HepG2 (cell line): ENCODE results near the gene B4GALT1. TPM values are rescaled to one million over a fixed set of nuclear protein-coding genes. Genes with fewer than 3 reads are reported as not detected.

Experiments
- ATAC-seq: fragments of 200-7000 bp; cut with Tn5 transposase; 3 replicates; pipeline ENCODE4 v1.9.1; 2020; ENCODE audit warnings: mild to moderate bottlenecking, moderate library complexity
- BruUV-seq: library from RNA; stranded (reverse); fragments of 400-500 nt; replicated peaks from 2 replicates; lab custom pipeline; 2021; lab: Mats Ljungman, UMichigan
- CTCF ChIA-PET: fragments of 300-600 bp; formaldehyde crosslinking; extraction: SDS; loops from one replicate; lab custom pipeline; 2021; ENCODE audit warnings: low total read pairs, inconsistent platforms, low intra/inter-chr PET ratio; lab: Yijun Ruan, JAX
- POLR2A ChIA-PET: fragments of 350-600 bp; sonication (Branson Sonifier 250); formaldehyde crosslinking; loops from one replicate; lab custom pipeline; 2020; ENCODE audit warnings: antibody characterized with exemption, inconsistent platforms; lab: Yijun Ruan, JAX
- DNase-seq: peaks from one replicate; pipeline ENCODE4 v3.0.0-alpha.2; 2015; ENCODE audit warnings: low spot score
- FAIRE-seq: peaks from 3 replicates; lab custom pipeline; 2011; peaks lifted over from hg19 to GRCh38; lab: Jason Lieb, UNC
- H2AFZ ChIP-seq: one replicate; pipeline ENCODE4 v1.6.1; 2011; ENCODE audit warnings: low read length, inconsistent platforms
- H3K27ac ChIP-seq: fragments of 300-600 bp; 3 replicates; pipeline ENCODE4 v1.8.0; 2011; ENCODE audit warnings: mixed run types, mild to moderate bottlenecking, mixed read lengths, low read length, inconsistent platforms; ENCODE audit not compliant: insufficient read depth; ENCODE audit errors: extremely low read length
- H3K27me3 ChIP-seq, 2 experiments: fragments of 200-600 bp in 1 of 2; 2 replicates in 1 of 2; 3 replicates in 1 of 2; pipeline versions ENCODE4 v1.6.0 to v1.8.0; 2011; ENCODE audit warnings: low read length in 2 of 2, mild to moderate bottlenecking in 2 of 2, moderate library complexity in 2 of 2, inconsistent platforms in 1 of 2; ENCODE audit not compliant: insufficient read depth in 2 of 2, control insufficient read depth in 1 of 2
- H3K36me3 ChIP-seq, 2 experiments: fragments of 200-600 bp in 1 of 2; replicated peaks in 1 of 2; 2 replicates in 1 of 2; 3 replicates in 1 of 2; pipeline versions ENCODE4 v1.5.1 to v1.8.0; 2011; ENCODE audit warnings: low read length in 2 of 2, inconsistent platforms in 1 of 2; ENCODE audit not compliant: insufficient read depth in 2 of 2, control insufficient read depth in 1 of 2
- H3K4me1 ChIP-seq: 2 replicates; pipeline ENCODE4 v1.5.1; 2012; ENCODE audit warnings: low read length, inconsistent platforms; ENCODE audit not compliant: insufficient read depth
- H3K4me2 ChIP-seq: 2 replicates; pipeline ENCODE4 v1.6.0; 2011; ENCODE audit warnings: low read depth, low read length, inconsistent platforms
- H3K4me3 ChIP-seq, 3 experiments: fragments of 200-600 bp in 1 of 3; sonication (generic), shearing (Covaris generic) in 1 of 3; replicated peaks in 1 of 3; 2 replicates each; pipeline ENCODE4 v1.5.1; 2011 to 2016; ENCODE audit warnings: low read length in 3 of 3, inconsistent platforms in 2 of 3, low read depth in 2 of 3, mild to moderate bottlenecking in 2 of 3, control low read depth in 1 of 3, mixed read lengths in 1 of 3; ENCODE audit not compliant: insufficient read depth in 1 of 3
- H3K79me2 ChIP-seq: one replicate; pipeline ENCODE4 v1.6.1; 2011; ENCODE audit warnings: low read length, inconsistent platforms; ENCODE audit not compliant: insufficient read depth
- H3K9ac ChIP-seq: 2 replicates; pipeline ENCODE4 v1.6.0; 2011; ENCODE audit warnings: mild to moderate bottlenecking, low read depth, low read length, inconsistent platforms; ENCODE audit not compliant: insufficient read depth
- H3K9me3 ChIP-seq: 2 replicates; pipeline ENCODE4 v1.5.1; 2012; ENCODE audit warnings: mild to moderate bottlenecking, low read length
- H4K20me1 ChIP-seq: 2 replicates; pipeline ENCODE4 v1.6.0; 2011; ENCODE audit warnings: inconsistent platforms, mild to moderate bottlenecking, low read length, moderate library complexity; ENCODE audit not compliant: insufficient read depth
- CBX2 ChIP-seq, 2 experiments: fragments of 200-600 bp in 1 of 2; sonication (generic); formaldehyde crosslinking in 1 of 2; IDR thresholded peaks; 2 replicates each; pipeline versions ENCODE4 v1.7.0 to v1.8.1; 2018 to 2022; ENCODE audit warnings: low read depth in 2 of 2, low read length in 1 of 2, mild to moderate bottlenecking in 1 of 2, missing genetic modification reagents in 1 of 2
- CSRNP1 ChIP-seq: sonication (generic); formaldehyde crosslinking; IDR thresholded peaks from 2 replicates; pipeline ENCODE4 v1.8.1; 2023; ENCODE audit warnings: mild to moderate bottlenecking, missing genetic modification reagents
- JDP2 ChIP-seq: sonication (generic); formaldehyde crosslinking; IDR thresholded peaks from 2 replicates; pipeline ENCODE4 v1.8.1; 2022; ENCODE audit warnings: missing genetic modification reagents, borderline replicate concordance
- SALL2 ChIP-seq: sonication (generic); formaldehyde crosslinking; IDR thresholded peaks from 2 replicates; pipeline ENCODE4 v1.8.1; 2023; ENCODE audit warnings: mild to moderate bottlenecking, missing genetic modification reagents, inconsistent platforms
- TFDP1 ChIP-seq: IDR thresholded peaks from 2 replicates; pipeline ENCODE4 v1.6.1; 2016; ENCODE audit warnings: missing compliant biosample characterization, missing genetic modification reagents, borderline replicate concordance
- THRA ChIP-seq: sonication (generic); formaldehyde crosslinking; IDR thresholded peaks from 2 replicates; pipeline ENCODE4 v1.4.0; 2020; ENCODE audit warnings: missing genetic modification reagents, borderline replicate concordance
- ZHX2 ChIP-seq, 2 experiments: sonication (generic) in 1 of 2; formaldehyde crosslinking in 1 of 2; IDR thresholded peaks; 2 replicates each; pipeline versions ENCODE4 v1.6.1 to v1.9.0; 2014 to 2022; ENCODE audit warnings: antibody characterized with exemption in 1 of 2, borderline replicate concordance in 1 of 2, inconsistent platforms in 1 of 2, low read depth in 1 of 2, missing genetic modification reagents in 1 of 2
- ZNF274 ChIP-seq: sonication (generic); formaldehyde crosslinking; IDR thresholded peaks from 2 replicates; pipeline ENCODE4 v1.5.1; 2020; ENCODE audit warnings: mild to moderate bottlenecking, missing genetic modification reagents
- ZNF33A ChIP-seq: sonication (generic); formaldehyde crosslinking; IDR thresholded peaks from 2 replicates; pipeline ENCODE4 v1.5.1; 2020; ENCODE audit warnings: missing genetic modification reagents, mild to moderate bottlenecking, moderate library complexity, borderline replicate concordance
- ZNF44 ChIP-seq: sonication (generic); formaldehyde crosslinking; IDR thresholded peaks from 2 replicates; pipeline ENCODE4 v1.5.1; 2020; ENCODE audit warnings: mild to moderate bottlenecking, missing genetic modification reagents
- ZNF768 ChIP-seq: sonication (generic); formaldehyde crosslinking; IDR thresholded peaks from 2 replicates; pipeline ENCODE4 v1.4.0; 2020; ENCODE audit warnings: missing genetic modification reagents
- ZSCAN25 ChIP-seq: sonication (generic); formaldehyde crosslinking; IDR thresholded peaks from 2 replicates; pipeline ENCODE4 v1.8.0; 2022; ENCODE audit warnings: mild to moderate bottlenecking, missing genetic modification reagents
- WGBS: methylation state at CpG from one replicate; pipeline ENCODE4 v1.1.6; 2017; ENCODE audit warnings: low lambda C conversion rate; 5-methylcytosine and 5-hydroxymethylcytosine counted together
- in situ Hi-C: cut with HindIII; loops from 2 replicates; pipeline ENCODE4 v1.10.0; 2017; ENCODE audit warnings: low pct_unique_long_range_greater_than_20kb; ENCODE audit not compliant: extremely low pct_ligation_motif_present
- intact Hi-C: fragments of 100-400 bp; cut with micrococcal nuclease; formaldehyde crosslinking; loops from one replicate; pipeline ENCODE4 v1.10.0; 2022; ENCODE audit not compliant: unreplicated experiment
- polyA plus RNA-seq, 8 experiments: library from polyadenylated mRNA; depleted of rRNA in 3 of 8; stranded (reverse) in 7 of 8; unstranded in 1 of 8; fragments of >200 nt; fragmentation: Illumina TruSeq in 4 of 8; extraction: Trizol in 4 of 8; gene quantifications; 2 replicates each; pipeline versions ENCODE4 v1.2.1 to v1.2.3, GENCODE V29; 2011 to 2016; ENCODE audit warnings: low read depth in 4 of 8, missing spikeins in 1 of 8, mixed read lengths in 1 of 8; ENCODE audit not compliant: insufficient read depth in 1 of 8
- total RNA-seq, 5 experiments: library from RNA; depleted of rRNA; stranded (reverse); fragments of >200 nt; fragmentation: Illumina TruSeq; extraction: Trizol; gene quantifications; 2 replicates each; pipeline ENCODE4 v1.2.3, GENCODE V29; 2016; ENCODE audit warnings: low read depth in 1 of 5

The B4GALT1 gene
- total and polyA plus RNA-seq, 2 of the 13 experiments (the other 11 are each of a cell fraction or from before 2014, with no cell fraction given): 15.7 to 33.5 TPM

- DNase-seq (no peak), ATAC-seq (no peak), FAIRE-seq (no peak)
- Histone ChIP-seq H3K4me2 (no peak overlapping the region), H3K9me3 (no peaks in the 10 kb centered on the region), H3K4me1 (peaks cover 22% of the 10 kb centered on the region), H4K20me1 (no peaks in the 10 kb centered on the region), H3K36me3 (no peaks in the 10 kb centered on the region), H2AFZ (no peak overlapping the region), H3K27ac (no peak overlapping the region), H3K27me3 (no peaks in the 10 kb centered on the region; a peak in 1 of 5 replicates), H3K79me2 (no peaks in the 10 kb centered on the region), H3K4me3 (no peak overlapping the region), H3K9ac (no peak overlapping the region)
- ChIA-PET CTCF (no interaction called here), POLR2A (no interaction called here)
- no peak for TF ChIP-seq SALL2 (CRISPR knock-in tag)
- TF ChIP-seq THRA: no peak
- no peak for TF ChIP-seq ZNF44 (CRISPR knock-in tag)
- TF ChIP-seq CBX2 (IDR thresholded peaks at IDR 0.05; ENCODE audit: low read depth, low read length): no peak
- TF ChIP-seq CBX2 (CRISPR knock-in tag; IDR thresholded peaks at IDR 0.05; ENCODE audit: low read depth): no peak
- TF ChIP-seq ZNF33A: no peak
- no peak for TF ChIP-seq ZHX2 (IDR thresholded peaks at IDR 0.05; ENCODE audit: low read depth)
- TF ChIP-seq ZHX2 (CRISPR knock-in tag; IDR thresholded peaks at IDR 0.05; ENCODE audit: borderline replicate concordance): no peak
- TF ChIP-seq CSRNP1 (CRISPR knock-in tag): no peak
- no peak for TF ChIP-seq ZNF274
- TF ChIP-seq ZSCAN25: no peak
- TF ChIP-seq ZNF768 (CRISPR knock-in tag): no peak
- TF ChIP-seq TFDP1 (CRISPR knock-in tag): no peak
- no peak for TF ChIP-seq JDP2 (CRISPR knock-in tag)
- BruUV-seq: no TSS peak
- intact Hi-C loops: loop anchor here (5.0 kb wide), 1 partner anchor 75 kb away; no protein-coding TSS in a partner anchor
- in situ Hi-C loops: no loop called here
- WGBS: 69% methylated on average over 4 of the region's 4 CpGs
Measured at GRCh38 chr9:33177086-33177485, 9.9 kb upstream of the B4GALT1 start.
